Breast epithelium (tissue), 4 donors: ENCODE measurements around the gene ANKH. TPM values are rescaled to one million over a fixed set of nuclear protein-coding genes. Genes with fewer than 3 reads are reported as not detected.

ENCODE experiments used
- DNase-seq, 2 donors: peaks; one replicate each; pipeline ENCODE4 v3.0.0-alpha.2; 2019; ENCODE audit warnings: low spot score in 2 of 2
- H3K27ac ChIP-seq, 2 donors: fragments of 200-600 bp; sonication (generic) in 1 of 2; one replicate each; pipeline ENCODE4 v1.5.1; 2016 to 2019; ENCODE audit warnings: mild to moderate bottlenecking in 1 of 2
- H3K27me3 ChIP-seq, 2 donors: fragments of 200-600 bp; sonication (generic) in 1 of 2; one replicate each; pipeline versions ENCODE4 v1.5.1 to v1.6.0; 2017 to 2019; ENCODE audit warnings: control low read depth in 1 of 2, mild to moderate bottlenecking in 1 of 2
- H3K36me3 ChIP-seq: fragments of 200-600 bp; one replicate; pipeline ENCODE4 v1.5.1; 2019
- H3K4me1 ChIP-seq, 2 donors: fragments of 200-600 bp; sonication (generic); one replicate each; pipeline ENCODE4 v1.5.1; 2016 to 2019; ENCODE audit warnings: control low read depth in 1 of 2
- H3K4me3 ChIP-seq, 3 donors: fragments of 200-600 bp; sonication (generic); 1 replicate in 2 of 3; 2 replicates in 1 of 3; pipeline ENCODE4 v1.5.1; 2016 to 2019; ENCODE audit warnings: mild to moderate bottlenecking in 3 of 3, moderate library complexity in 2 of 3
- H3K9me3 ChIP-seq, 2 donors: fragments of 200-600 bp; sonication (generic) in 1 of 2; one replicate each; pipeline ENCODE4 v1.5.1; 2016 to 2019; ENCODE audit warnings: control low read depth in 1 of 2
- POLR2A ChIP-seq: fragments of 450-650 bp; IDR thresholded peaks from one replicate; pipeline ENCODE4 v1.6.1; 2016; ENCODE audit warnings: antibody characterized with exemption, mild to moderate bottlenecking, moderate library complexity
- POLR2AphosphoS5 ChIP-seq, 3 donors: sonication (generic); formaldehyde crosslinking; IDR thresholded peaks; one replicate each; pipeline ENCODE4 v1.6.1; 2017; ENCODE audit warnings: antibody characterized with exemption in 3 of 3
- intact Hi-C: fragments of 100-400 bp; cut with DNase I; formaldehyde crosslinking; loops from one replicate; pipeline ENCODE4 v1.15.1; 2023; ENCODE audit warnings: low total_unique reads
- total RNA-seq, 3 donors: library from RNA; depleted of rRNA; stranded (reverse); fragments of >200 nt; gene quantifications; one replicate each; pipeline ENCODE4 v1.1.0, GENCODE V29; 2016
- TF ChIP-seq, protein P1 (sequence below), 3 donors: fragments of 450-650 bp; IDR thresholded peaks; one replicate each; pipeline ENCODE4 v1.5.1; 2016 to 2017; ENCODE audit warnings: antibody characterized with exemption in 3 of 3, mild to moderate bottlenecking in 3 of 3, moderate library complexity in 3 of 3

ANKH gene
- total RNA-seq, 3 donors from 2014 or later, result 31.5 to 83.1 (median 52.1) TPM

DNA sequence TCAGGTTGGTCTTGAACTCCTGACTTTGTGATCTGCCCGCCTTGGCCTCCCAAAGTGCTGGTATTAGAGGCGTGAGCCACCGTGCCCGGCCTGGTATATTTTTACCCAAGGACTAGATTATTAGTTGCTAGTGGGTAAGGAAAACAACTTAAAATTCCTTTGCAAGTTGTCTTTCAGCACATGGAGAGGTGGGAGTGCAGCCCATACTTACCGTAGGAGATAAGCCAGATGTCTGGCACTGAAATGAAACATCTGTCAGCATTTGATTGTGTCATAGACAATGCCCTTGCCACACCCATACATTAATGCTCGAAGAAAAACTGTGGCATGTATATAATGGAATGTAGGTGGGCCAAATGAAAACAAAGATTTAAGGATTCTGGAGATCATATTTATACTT lies 36.6 kb upstream of the ANKH start:
- no peak overlapping the region for H3K27ac ChIP-seq
- TF ChIP-seq POLR2AphosphoS5 (IDR thresholded peaks at IDR 0.05), result no peak
- no peak for TF ChIP-seq POLR2A
- TF ChIP-seq, protein P1, sequence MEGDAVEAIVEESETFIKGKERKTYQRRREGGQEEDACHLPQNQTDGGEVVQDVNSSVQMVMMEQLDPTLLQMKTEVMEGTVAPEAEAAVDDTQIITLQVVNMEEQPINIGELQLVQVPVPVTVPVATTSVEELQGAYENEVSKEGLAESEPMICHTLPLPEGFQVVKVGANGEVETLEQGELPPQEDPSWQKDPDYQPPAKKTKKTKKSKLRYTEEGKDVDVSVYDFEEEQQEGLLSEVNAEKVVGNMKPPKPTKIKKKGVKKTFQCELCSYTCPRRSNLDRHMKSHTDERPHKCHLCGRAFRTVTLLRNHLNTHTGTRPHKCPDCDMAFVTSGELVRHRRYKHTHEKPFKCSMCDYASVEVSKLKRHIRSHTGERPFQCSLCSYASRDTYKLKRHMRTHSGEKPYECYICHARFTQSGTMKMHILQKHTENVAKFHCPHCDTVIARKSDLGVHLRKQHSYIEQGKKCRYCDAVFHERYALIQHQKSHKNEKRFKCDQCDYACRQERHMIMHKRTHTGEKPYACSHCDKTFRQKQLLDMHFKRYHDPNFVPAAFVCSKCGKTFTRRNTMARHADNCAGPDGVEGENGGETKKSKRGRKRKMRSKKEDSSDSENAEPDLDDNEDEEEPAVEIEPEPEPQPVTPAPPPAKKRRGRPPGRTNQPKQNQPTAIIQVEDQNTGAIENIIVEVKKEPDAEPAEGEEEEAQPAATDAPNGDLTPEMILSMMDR (IDR thresholded peaks at IDR 0.05), result no peak
- DNase-seq, result no peak
- H3K9me3 ChIP-seq, result no peaks in the 10 kb centered on the region
- H3K4me3 ChIP-seq, result no peak overlapping the region
- intact Hi-C loops, result no loop called here
- H3K36me3 ChIP-seq, result no peaks in the 10 kb centered on the region
- no peaks in the 10 kb centered on the region for H3K27me3 ChIP-seq
- H3K4me1 ChIP-seq, result peaks cover 0 to 2% of the 10 kb centered on the region in 2 donors

DNA sequence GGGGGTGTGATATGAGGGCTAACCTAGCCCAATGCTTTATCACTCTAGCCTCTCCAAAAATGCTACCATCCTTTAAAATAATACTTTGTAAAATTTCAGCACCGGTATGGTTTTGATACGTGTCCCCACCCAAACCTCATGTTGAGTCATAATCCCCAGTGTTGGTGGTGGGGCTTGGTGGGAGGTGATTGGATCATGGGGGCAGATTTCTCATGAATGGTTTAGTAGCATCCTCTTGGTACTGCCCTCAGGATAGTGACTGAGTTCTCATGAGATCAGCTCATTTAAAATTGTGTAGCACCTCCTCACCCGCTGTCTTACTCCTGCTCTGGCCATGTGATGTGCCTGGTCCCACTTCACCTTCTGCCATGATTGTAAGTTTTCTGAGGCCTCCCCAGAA lies 35.0 kb upstream of the ANKH start:
- no peak for DNase-seq
- H3K9me3 ChIP-seq, result no peaks in the 10 kb centered on the region
- no peaks in the 10 kb centered on the region for H3K27me3 ChIP-seq
- H3K4me1 ChIP-seq, result no peaks in the 10 kb centered on the region
- H3K27ac ChIP-seq, result no peak overlapping the region
- TF ChIP-seq POLR2A, result no peak
- no peak for TF ChIP-seq POLR2AphosphoS5 (IDR thresholded peaks at IDR 0.05)
- TF ChIP-seq, protein P1 (IDR thresholded peaks at IDR 0.05), result no peak
- H3K36me3 ChIP-seq, result no peaks in the 10 kb centered on the region
- intact Hi-C loops, result no loop called here
- no peak overlapping the region for H3K4me3 ChIP-seq

DNA sequence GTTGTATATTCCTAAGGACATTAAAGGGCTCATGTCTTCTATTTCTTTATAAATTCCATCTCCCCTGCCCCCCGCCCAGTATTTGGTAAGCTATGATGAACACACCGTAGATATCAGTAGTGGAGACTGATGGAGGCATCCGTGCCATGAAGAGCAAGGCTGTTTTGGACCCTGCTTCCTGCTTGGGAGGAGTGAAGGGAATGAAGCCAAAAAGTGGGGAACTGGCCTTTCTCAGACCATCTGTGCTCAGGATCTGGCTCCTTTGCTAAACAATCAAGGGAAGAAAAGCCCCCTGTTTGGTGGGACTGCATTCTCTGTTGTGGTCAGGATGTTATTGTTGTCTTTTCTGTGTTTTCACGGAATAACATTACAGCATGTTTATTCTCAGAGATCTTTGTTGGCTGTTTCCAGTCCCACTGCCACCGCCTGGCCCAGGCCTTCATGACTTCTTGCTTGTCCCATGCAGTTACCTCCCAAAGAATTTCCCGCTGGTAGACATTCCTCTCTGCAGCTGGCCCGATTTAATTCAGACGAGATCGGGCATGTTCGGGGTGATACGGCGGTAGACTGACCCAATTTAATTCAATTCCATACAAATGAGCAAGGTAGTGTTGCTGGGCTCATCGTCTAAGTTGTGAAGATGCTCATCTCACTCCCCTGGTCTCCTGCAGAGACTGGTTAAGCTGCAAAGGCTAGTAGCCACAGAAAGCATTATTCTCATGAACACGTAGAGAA lies 31.4 kb upstream of the ANKH start:
- TF ChIP-seq, protein P1 (IDR thresholded peaks at IDR 0.05), result peak in 1 of 3 donors; percentile 16
- TF ChIP-seq POLR2AphosphoS5 (IDR thresholded peaks at IDR 0.05), result no peak
- TF ChIP-seq POLR2A, result no peak
- no peaks in the 10 kb centered on the region for H3K4me1 ChIP-seq
- H3K27me3 ChIP-seq, result no peaks in the 10 kb centered on the region
- no peaks in the 10 kb centered on the region for H3K9me3 ChIP-seq
- no peaks in the 10 kb centered on the region for H3K36me3 ChIP-seq
- no peak overlapping the region for H3K4me3 ChIP-seq
- peak in 1 of 2 donors; percentile 64 for DNase-seq
- intact Hi-C loops, result no loop called here
- peak overlapping the region; percentile 54 to 57 for H3K27ac ChIP-seq

DNA sequence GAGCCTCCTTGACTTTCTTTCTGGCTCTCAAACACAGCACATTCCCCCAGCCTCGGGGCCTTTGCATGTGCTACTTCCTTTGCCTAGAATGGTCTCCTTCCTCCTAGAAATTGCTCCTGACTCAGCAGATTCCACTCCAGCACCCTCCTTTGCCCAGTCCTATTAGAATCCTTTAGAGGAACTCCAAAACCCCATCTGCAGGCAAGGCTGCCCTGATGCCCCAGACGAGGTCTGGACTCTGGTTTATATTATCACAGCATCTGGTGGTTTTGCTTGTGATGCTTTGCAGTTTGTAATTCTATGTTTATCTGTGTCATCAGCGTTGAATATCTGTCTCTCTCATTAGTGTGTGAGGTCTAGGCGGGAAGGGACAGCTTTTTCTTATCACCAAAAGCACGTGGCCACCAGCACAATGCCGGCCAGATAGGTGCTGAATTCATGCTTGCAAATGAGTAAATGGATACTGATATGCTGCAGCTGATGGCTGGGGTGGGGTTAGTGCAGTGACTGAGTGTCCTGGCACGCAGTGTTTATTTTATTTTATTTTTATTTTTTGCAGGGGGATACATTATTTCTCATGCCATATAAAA lies 30.0 kb upstream of the ANKH start:
- Histone ChIP-seq H3K36me3 (no peaks in the 10 kb centered on the region), H3K9me3 (no peaks in the 10 kb centered on the region), H3K27ac (peak overlapping the region in 1 of 2 donors; percentile 82), H3K27me3 (no peaks in the 10 kb centered on the region), H3K4me1 (no peaks in the 10 kb centered on the region), H3K4me3 (no peak overlapping the region)
- TF ChIP-seq, protein P1 (IDR thresholded peaks at IDR 0.05), result no peak
- TF ChIP-seq POLR2AphosphoS5 (IDR thresholded peaks at IDR 0.05) (no peak), POLR2A (no peak)
- no peak for DNase-seq
- intact Hi-C loops, result no loop called here

DNA sequence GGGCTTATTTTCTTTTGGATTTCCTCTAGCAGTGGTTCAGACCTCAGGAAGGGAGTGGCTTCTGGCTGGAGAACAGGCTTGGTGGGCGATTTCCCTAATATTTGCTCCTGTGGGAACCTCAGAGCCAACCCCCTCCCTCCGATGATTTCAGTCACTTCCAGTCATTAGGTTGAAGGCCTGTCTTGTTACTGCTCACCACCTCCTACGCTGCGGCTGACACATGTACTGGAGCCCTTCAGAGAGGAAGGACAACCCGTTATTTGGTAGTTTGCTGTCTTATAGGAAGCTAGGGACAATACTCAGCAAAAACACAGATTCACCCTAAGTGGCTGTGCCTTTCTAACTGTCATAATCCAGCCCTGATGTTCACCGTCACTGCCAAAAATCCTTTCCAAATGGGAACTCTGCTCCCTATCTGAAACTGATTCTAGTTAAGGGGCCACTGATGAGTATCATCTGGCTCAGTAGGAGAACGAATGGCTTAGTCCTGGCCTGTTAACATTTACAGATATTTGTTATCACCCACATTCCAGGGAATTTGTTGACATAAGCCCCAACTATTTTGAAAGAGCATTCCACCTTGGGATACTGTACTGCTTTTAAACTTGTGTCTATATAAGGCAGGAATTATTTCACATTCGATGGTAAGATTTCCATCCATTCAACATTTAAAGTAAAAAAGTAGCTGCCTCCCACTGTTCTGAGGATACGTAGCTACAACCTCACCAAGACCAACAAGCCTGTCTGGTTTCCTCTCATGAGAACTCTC lies 29.3 kb upstream of the ANKH start:
- peak overlapping the region; percentile 7 to 82 for H3K27ac ChIP-seq
- H3K9me3 ChIP-seq, result no peaks in the 10 kb centered on the region
- no peaks in the 10 kb centered on the region for H3K4me1 ChIP-seq
- no peak for DNase-seq
- H3K36me3 ChIP-seq, result no peaks in the 10 kb centered on the region
- no peaks in the 10 kb centered on the region for H3K27me3 ChIP-seq
- intact Hi-C loops, result no loop called here
- TF ChIP-seq, protein P1 (IDR thresholded peaks at IDR 0.05), result no peak
- TF ChIP-seq POLR2A (no peak), POLR2AphosphoS5 (IDR thresholded peaks at IDR 0.05) (no peak)
- H3K4me3 ChIP-seq, result no peak overlapping the region
